Left cardiac atrium (tissue), 4 donors: Measurements from ENCODE around the gene APOL2. TPM values are rescaled to one million over a fixed set of nuclear protein-coding genes. Genes with fewer than 3 reads are reported as not detected.
"Not testable (repeated sequence)": the region's sequence is repeated elsewhere in the genome, so short reads cannot be mapped to it uniquely, and the experiment has no call there.

Experiments
- ATAC-seq, 2 donors: fragments of 200-7000 bp; cut with Tn5 transposase; one replicate each; pipeline ENCODE4 v1.9.1; 2020; ENCODE audit warnings: mild to moderate bottlenecking in 2 of 2, moderate library complexity in 2 of 2
- DNase-seq: peaks from one replicate; pipeline ENCODE4 v3.0.0-alpha.2; 2020
- intact Hi-C, 2 donors: fragments of 100-400 bp; cut with DNase I; formaldehyde crosslinking; loops; one replicate each; pipeline versions ENCODE4 v1.14.1 to v1.15.1; 2022 to 2023
- total RNA-seq, 2 donors: library from RNA; stranded (reverse); fragmentation: NEBNext Ultra II Directional; extraction: Animal tissue kit (Norgen Biotek cat#: 25700); gene quantifications; one replicate each; pipeline ENCODE4 v1.2.1, GENCODE V29; 2021
- donor health status: DM: no; HTN: yes; CAD: no.
- donor health status: DM: no; HTN: yes; CAD: no; lungs with severe emphysema.
- donor health status: DM: yes; HTN: yes; CAD: no.
- donor health status: Dilated cardiomyopathy.

The APOL2 gene
- total RNA-seq, 2 donors from 2014 or later: 43.8 to 43.9 TPM

DNA sequence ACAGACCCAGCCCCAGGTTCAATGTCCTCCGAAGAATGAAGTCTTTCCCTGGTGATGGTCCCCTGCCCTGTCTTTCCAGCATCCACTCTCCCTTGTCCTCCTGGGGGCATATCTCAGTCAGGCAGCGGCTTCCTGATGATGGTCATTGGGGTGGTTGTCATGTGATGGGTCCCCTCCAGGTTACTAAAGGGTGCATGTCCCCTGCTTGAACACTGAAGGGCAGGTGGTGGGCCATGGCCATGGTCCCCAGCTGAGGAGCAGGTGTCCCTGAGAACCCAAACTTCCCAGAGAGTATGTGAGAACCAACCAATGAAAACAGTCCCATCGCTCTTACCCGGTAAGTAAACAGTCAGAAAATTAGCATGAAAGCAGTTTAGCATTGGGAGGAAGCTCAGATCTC is 27.7 kb upstream of the APOL2 start:
- intact Hi-C loops: no loop called here

DNA sequence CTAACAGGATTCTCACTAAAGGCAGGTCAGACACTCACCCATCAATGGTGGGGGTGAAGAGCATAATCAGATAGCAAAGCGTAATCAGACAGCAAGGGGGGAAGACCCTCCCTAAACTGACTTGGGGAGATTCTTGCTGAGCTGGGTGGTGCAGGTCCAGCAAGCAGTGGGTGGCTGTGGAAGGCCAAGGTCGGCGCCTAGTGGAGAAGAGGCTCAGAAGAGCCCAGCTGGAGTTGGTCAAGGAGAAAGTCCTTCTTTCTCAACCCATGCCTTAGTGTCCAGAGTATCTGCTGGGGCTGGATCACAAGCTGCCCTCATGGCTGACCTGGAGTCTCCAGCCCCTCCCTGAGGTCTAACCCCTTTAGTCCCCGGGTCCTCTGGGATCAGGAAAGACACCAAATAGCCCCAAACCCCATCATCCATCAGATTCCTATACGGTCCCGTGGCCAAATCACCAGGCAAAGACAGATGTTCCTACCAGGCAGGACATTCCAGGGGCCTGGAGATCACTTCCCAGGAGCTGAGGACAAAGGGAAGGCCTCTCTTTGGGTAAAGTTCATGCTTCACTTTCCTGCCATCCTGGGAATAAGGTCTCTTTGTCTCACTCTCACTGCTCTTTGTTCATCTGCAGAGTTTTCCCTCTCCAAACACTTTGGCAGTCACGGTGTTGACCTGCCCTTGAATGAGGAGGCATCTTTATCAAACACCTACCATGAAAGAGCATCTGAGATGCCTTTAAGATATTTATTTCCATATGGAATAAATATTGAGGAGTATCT is 24.7 kb upstream of the APOL2 start:
- ATAC-seq: peak in 1 of 2 donors; percentile 9
- intact Hi-C loops, DNase-seq: not testable (repeated sequence)

More for the DNA sequence above, 27.7 kb upstream of the APOL2 start:
- DNase-seq (no peak), ATAC-seq (no peak)

DNA sequence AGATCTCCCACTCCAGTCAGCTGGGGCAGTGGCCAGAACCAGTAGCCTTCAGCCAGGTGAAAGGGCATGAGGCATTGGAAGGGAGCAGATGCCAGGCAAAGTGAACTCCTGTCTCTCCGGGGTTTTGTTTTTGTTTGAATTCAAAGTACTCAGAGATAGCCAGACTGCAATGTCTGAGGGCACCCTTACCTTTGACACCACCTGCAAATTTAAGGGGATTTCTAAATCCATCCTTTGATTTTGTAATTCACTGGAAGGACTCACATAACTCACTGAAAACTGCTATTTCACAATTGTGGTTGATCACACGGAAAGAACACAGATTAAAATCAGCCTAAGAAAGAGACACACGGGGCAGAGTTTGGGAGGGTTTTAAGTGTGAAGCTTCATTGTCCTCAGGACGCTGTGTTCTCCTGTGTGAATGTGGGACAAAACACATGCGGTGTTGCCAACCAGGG is 23.9 kb upstream of the APOL2 start:
- ATAC-seq: not testable (repeated sequence)

DNA sequence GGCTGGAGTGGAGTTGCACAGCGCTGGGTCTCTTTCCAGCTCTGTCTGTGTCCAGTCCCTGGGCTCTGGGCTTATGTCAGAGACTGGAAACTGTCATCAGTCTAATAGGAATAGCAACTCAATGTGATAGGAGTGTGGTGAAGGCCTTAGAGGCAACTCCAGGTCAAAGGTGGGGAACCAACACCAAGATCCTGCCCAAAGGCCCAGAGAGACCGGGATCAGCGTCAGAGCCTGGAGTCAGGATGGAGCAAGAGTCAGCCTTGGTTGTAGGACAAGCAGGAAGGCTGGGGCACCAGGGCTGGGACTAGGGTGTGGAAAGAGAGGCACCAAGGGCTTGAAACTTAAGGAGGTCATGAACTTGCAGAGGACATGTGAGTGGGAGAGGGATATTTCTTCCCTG is 23.0 kb upstream of the APOL2 start:
- intact Hi-C loops: not testable (repeated sequence)
- peak in 1 of 2 donors; percentile 62 for ATAC-seq

More for the DNA sequence above, 23.9 kb upstream of the APOL2 start:
- intact Hi-C loops, DNase-seq: not testable (repeated sequence)

DNA sequence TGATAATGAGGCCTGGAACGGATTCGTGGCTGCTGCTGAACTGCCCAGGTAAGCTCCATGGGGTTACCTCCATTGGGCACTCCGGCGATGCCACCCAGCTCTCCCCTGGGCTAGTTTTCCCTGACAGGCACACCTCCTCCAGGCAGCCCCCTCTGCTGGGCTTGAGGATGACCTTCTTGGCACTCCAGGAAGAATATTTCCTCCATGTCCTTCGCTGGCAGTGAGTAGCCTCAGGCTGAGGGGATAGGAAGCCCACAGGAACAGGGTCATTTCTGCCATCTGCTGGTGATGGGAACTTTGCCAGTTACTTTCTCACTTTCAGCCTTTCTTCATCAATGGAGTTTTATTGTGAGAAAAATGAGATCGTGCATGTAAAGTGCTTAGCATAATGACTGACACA is 22.3 kb upstream of the APOL2 start:
- DNase-seq, ATAC-seq, intact Hi-C loops: not testable (repeated sequence)

More for the DNA sequence above, 23.0 kb upstream of the APOL2 start:
- not testable (repeated sequence) for DNase-seq

DNA sequence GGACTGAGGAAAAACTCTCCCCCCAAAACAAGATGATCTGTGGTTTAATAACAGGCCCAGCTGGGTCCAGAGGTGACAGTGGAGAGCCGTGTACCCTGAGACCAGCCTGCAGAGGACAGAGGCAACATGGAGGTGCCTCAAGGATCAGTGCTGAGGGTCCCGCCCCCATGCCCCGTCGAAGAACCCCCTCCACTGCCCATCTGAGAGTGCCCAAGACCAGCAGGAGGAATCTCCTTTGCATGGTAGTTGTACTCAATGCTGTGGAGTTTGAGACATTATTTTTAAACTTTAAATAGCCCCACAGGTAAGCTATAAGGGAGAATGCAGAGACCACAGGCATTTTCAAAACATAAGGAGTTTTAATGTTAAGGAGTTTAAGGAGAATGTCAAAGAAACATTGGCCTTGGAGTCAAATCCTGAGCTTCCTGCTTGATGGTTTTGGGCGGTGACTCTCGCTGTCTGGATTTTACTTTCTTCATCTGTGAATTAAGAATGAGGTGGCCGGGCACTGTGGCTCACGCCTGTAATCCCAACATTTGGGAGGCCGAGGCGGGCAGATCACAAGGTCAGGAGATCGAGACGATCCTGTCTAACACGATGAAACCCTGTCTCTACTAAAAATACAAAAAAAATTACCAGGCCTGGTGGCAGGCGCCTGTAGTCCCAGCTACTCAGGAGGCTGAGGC is 20.4 kb upstream of the APOL2 start:
- intact Hi-C loops: no loop called here
- ATAC-seq (no peak), DNase-seq (no peak)

DNA sequence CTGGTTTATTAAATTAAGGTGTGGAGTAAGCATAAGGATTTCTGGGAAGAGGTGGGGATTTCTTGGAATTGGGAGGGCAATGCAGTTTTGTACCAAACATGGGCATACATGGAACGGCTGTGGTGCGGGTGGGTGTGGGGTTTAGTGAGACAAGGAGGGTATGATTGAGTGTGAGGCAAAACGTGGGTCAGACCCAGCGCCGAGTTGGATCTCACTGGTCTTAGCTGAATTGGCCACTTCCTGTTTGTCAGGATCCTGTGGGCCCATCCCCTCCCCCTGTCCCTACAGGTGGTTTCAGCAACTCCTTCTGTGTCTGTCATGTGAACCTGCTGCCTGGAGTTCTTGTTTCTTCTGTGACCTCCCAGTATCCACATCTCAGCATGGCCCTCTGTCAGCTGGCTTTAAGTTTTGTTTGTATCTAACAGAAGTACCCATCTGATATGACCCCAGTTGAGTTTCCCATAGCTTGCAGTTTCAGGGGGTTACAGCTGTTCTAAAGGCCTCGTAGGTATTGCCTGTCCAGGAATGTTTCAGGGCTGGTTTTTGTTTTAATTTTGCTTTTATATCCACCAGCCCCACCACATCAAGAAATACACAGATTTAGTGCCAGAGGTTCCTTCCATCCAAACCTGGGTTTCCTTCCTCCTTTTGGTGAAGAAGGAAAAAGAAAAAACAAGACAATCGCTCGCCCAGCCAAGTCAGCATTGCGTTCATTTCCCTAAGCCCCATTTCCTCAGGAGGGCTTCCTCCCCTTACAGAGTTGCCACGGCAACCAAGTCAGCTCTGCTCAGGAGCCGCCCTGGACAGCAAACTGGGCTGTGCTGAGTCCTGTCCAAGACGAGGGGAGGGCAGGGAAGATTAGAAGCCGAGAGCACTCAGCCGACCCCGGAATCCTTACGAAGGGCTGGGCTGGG is 19.6 kb upstream of the APOL2 start:
- ATAC-seq (peak; percentile 53 to 77), DNase-seq (no peak)
- intact Hi-C loops: no loop called here

DNA sequence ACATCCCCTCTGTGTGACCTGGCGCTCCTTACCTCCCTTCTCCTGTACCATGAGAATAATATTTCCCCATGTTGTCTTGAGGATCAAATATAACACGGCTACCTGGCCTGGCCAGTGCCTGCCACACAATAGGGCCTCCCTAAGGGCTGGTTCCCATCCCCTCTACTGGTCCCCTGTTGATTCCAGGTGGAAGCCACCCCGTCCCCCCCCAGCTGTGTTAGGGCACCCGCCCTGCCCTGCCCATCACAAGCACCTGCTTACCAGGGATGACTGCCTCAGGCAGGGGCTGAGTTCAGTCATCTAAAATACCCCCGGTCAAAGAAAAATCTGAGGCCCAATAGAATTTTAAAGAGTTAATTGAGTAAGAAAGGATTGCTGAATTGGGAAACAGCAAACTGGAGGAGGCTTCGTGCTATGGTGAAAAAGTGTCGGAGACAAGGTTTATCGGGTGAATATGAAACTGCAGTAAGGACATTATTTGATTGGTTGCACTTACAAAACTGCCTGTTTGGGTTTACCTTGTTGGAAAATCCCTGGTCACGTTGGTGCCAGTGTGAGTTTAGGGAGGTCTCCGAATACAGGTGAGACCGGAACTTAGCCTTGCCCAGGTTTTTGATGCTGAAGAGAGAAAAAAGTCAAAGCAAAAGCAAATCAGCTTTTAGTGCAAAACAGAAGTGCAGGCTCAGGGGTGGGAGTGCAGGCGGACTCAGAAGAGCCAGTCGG is 18.8 kb upstream of the APOL2 start:
- no peak for ATAC-seq
- intact Hi-C loops: no loop called here
- DNase-seq: no peak

DNA sequence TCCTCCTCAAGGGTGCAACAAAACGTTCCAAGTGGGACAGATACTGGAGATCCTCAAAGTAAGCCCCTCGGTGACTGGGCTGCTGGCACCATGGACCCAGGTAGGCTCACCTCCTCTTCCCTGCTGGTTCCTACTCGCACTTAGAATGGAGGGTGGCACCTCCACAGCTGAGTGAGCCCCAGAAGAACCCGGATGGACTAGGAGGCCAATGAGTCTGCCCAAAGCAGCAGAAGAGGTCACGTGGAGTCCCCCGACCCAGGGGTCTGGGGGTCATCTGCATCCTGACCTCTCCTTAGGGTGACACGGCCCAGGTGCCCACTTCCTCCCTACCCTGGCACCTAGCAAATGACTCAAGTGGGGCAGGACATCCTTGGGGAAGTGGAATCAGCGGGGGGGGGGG is 18.0 kb upstream of the APOL2 start:
- intact Hi-C loops: no loop called here
- ATAC-seq (no peak), DNase-seq (no peak)

DNA sequence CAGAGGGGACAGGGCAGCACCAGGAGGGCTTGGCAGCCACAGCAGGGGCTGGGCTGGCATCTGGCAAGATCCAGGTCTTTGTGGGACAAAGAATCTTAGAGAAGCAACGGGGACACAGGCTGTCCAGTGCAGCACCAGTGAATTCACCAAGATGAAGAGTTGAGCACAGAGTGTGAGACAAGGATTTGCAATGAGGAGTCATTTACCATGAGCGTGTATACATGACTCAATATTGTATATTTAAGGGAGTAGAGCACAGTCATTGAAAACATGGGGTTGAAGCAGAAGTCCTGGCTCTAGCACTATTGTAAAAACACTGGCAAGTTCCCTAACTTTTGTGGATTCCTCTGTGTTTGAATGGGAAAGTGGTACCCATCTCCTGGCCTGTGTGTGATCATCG is 17.2 kb upstream of the APOL2 start:
- DNase-seq (no peak), ATAC-seq (no peak)
- intact Hi-C loops: no loop called here

DNA sequence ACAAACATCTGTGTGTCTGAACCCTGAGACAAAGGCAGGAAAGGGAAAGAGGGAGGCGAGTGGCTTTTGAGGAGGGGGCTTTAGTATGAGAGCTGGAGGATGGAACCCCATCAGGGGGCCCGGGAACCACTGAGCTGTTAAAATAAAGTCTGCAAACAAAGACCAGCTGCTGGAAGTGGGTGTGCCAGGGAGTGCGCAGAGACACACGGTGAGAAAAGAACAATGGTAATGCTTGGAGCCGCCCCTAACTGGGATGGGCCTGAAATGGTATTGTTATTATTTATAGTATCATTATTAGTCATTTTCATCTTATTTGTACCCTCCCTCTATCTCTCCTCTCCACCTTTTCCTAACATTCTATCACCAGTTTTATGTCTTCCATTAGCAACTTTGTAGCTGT is 16.2 kb upstream of the APOL2 start:
- DNase-seq, ATAC-seq, intact Hi-C loops: not testable (repeated sequence)

DNA sequence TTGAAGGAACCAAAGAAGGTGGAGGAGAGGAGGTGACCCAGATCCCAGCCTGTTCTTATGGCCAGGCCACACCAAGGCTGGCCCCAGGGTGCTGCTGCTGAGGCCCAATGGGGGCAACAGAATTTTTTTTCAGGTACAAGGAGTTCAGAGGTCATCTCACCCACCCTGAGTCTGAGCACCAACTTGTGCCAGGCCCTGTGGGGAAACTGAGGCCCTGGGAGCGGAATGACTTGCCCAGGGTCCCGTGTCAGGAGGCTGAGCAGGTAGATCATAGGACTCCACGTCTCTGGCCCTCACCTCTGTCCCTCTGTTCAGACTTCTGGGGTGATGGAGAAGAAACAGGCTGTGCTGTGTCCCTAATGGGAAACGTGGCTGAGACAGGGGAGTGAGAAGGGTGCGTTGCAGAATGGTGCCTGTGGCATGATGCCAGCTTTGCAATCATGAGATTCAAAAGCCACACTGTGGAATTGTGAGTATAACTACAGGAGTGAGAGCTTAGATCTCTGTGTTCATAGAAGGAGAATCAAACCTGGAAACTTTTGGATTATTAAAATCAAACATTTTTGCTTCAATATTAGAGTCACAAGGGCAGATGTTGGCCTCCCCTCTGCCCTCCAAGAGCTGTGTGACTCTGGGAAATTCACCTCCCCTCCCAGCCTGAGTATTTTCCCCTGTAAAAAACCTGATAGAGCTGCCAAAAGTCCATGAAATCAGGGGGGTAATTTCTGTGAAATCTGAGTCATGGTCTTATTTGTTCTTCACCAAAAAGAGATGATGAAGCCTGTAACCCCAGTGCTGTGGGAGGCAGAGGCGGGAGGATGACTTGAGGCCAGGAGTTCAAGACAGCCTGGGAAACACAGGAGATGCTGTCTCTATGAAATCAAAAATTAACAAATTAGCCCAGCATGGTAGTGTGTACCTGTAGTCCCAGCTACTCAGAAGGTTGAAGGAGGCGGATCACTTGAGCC is 14.5 kb upstream of the APOL2 start:
- intact Hi-C loops: no loop called here
- ATAC-seq: peak; percentile 35 to 47
- DNase-seq: peak; percentile 63

DNA sequence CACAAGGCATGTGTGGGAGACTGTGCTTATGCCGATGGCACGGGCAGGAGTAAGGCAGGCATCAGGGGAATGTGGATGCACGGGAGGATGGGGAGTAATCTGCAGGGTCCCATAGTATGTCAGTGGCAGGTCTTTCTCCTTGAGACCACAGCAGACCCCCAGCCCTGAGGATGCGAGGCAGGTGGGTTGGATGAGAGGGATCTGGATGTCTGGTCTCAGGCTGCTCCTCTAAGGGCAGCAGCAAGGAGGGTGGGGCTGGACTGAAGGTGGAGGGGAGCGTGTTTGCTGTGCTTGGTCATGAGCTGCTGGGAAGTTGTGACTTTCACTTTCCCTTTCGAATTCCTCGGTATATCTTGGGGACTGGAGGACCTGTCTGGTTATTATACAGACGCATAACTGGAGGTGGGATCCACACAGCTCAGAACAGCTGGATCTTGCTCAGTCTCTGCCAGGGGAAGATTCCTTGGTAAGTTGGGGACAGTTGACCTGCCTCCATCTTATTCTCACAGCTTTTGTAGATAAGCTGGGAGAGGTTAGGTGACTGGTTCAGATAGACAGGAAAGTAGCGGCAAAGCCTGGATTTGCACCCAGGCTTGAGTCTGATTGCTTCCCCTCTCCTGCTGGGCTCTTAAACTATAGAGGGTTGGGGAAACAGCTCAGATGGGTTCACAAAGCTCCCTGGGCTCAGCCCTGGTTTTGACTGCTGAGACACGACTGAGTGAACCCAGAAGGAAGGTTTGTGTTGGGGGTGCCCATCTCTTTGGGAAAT is 13.6 kb upstream of the APOL2 start, which contains the start of gene APOL1:
Gene APOL1 (plus strand): TSS at position 380 of the 769 bp plus-strand sequence. CDS start 1,823 bp downstream, outside the sequence.
- DNase-seq (no peak), ATAC-seq (peak; percentile 53 to 68)
- intact Hi-C loops: no loop called here

DNA sequence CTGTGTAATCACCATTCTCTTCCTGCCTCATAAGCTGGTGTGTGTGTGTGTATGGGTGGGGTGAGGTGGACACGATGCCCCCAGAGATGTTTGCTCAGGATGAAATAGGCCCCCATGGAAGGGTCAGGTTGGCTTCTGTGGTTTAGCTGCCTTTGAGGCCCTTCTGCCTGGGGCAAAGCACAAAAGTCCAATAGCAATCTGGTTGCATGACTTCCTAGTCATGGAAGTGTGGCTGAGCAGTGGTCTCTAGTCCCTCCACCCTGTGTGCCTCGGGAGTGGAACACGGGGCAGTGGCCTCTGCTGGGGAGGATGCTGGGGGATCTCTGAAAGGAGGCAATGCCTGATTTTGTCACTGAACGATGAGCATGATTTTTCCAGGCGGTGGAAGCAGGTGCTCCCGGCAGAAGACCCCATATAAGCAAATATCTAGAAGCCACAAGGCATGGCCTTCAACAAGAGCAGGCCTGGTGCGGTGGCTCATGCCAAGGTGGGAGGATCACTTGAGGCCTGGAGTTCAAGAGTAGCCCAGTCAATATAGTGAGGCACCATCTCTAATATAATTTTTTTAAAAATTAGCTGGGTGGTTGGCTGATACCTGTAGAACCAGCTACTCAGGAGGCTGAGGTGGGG is 12.8 kb upstream of the APOL2 start:
- ATAC-seq, intact Hi-C loops, DNase-seq: not testable (repeated sequence)

DNA sequence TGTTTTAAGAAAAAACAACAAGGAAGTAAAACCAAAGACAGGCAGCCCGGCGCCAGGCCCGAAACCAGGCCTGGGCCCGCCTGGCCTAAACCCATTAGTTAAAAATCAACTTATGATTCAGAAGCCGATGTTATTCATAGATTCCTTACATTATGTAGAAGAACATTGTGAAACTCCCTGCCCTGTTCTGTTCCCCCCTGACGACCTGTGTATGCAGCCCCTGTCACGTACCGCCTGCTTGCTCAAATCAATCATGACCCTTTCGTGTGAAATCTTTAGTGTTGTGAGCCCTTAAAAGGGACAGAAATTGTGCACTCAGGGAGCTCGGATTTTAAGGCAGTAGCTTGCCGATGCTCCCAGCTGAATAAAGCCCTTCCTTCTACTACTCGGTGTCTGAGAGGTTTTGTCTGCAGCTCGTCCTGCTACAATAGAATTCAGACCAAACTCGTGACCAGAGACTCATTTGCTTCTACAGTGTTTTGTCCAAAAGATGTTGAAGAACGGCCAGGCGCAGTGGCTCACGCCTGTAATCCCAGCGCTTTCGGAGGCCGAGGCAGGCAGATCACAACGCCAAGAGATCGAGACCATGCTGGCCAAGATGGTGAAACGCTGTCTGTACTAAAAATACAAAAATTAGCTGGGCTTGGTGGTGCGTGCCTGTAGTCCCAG is 11.1 kb upstream of the APOL2 start:
- DNase-seq, ATAC-seq, intact Hi-C loops: not testable (repeated sequence)

DNA sequence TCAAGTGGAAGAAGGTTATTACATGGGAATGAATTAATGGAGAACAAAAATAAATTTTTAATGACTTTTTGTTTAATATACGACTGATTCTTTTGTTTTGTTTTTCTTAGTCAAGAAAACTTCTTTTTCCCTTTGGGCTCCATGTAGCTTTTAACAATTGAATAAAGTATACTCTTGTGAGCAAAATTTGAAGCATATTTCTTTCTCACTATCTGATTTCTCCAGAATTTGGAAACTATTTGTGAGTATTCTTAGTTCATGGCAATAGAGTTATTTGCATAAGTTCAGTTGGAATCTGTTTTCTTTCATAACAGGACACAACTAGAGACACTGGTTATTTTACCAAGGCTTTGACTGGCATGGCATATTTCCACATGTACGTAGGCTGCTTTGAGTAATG is 9.8 kb upstream of the APOL2 start:
- intact Hi-C loops: no loop called here
- no peak for ATAC-seq

More for the DNA sequence above, 9.8 kb upstream of the APOL2 start:
- no peak for DNase-seq
